Activated naive CD4-positive, alpha-beta T cell treated with anti-CD3 and anti-CD28 coated beads, Interleukin-2, amount 50 U/mL, for 24 hours (primary cell): ENCODE results near the gene EYS.

Source experiments
- H3K27ac Mint-ChIP-seq: one replicate; pipeline ENCODE4 v1.8.0; 2021; ENCODE audit warnings: mild to moderate bottlenecking, mixed read lengths
- H3K27me3 Mint-ChIP-seq: one replicate; pipeline ENCODE4 v1.8.0; 2021; ENCODE audit warnings: mixed read lengths
- H3K36me3 Mint-ChIP-seq: one replicate; pipeline ENCODE4 v1.8.0; 2021; ENCODE audit warnings: mixed read lengths
- H3K4me1 Mint-ChIP-seq: one replicate; pipeline ENCODE4 v1.8.0; 2021; ENCODE audit warnings: mixed read lengths
- H3K4me3 Mint-ChIP-seq: one replicate; pipeline ENCODE4 v1.8.0; 2021; ENCODE audit warnings: mild to moderate bottlenecking, mixed read lengths
- H3K9me3 Mint-ChIP-seq: one replicate; pipeline ENCODE4 v1.8.0; 2021; ENCODE audit warnings: mixed read lengths

The EYS gene

DNA sequence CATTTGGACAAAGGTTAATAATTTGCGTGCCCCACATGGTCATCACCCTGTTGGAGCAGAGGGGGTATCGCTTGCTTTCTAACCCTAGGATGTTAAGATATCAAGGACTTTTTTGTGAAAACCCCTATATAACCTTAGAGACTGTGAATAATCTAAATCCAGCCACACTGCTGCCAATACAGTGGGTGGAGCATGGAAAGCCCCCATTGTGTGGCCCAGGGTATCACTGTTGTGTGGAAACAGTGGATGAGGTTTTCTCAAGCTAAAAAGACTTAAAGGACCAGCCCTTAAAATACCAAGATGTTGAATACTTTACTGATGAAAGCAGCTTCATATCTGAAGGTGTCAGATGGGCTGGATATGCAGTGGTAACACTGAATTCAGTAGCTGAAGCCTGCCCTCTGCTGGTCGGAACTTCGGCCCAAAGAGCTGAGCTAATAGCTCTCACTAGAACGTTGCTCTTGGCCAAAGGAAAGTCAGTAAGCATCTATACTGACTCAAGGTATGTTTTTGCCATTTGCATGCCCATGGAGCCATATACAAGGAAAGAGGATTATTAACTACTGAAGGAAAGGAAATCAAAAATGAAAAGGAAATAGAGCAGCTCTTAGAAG lies 1376.2 kb downstream of the EYS start:
- no peaks in the 10 kb centered on the region for H3K4me1 Mint-ChIP-seq
- H3K27ac Mint-ChIP-seq, result no peak overlapping the region
- H3K27me3 Mint-ChIP-seq, result no peaks in the 10 kb centered on the region
- no peaks in the 10 kb centered on the region for H3K36me3 Mint-ChIP-seq
- H3K9me3 Mint-ChIP-seq, result no peaks in the 10 kb centered on the region
- no peak overlapping the region for H3K4me3 Mint-ChIP-seq

DNA sequence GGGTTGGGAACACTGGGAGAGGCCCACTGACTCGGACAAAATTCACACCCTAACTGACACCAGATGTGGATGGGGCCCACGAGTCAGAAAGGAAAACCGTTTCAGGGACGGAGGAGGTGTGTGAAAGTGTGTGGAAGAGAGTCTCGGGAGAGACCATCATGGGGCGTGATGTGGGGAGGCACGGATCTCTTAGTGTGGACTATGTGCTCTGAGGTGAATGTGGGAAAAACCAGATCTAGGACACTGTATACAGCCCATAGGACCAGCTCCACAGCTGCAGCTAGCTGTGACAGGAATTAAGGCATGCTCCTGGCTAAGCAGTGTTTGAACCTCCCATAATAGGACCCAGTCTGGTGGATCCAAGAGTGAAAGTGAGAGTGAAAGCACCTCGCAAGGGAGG lies 1380.1 kb downstream of the EYS start:
- Mint-ChIP-seq H3K4me1 (no peaks in the 10 kb centered on the region), H3K4me3 (no peak overlapping the region), H3K36me3 (no peaks in the 10 kb centered on the region), H3K27me3 (no peaks in the 10 kb centered on the region), H3K9me3 (no peaks in the 10 kb centered on the region), H3K27ac (no peak overlapping the region)

DNA sequence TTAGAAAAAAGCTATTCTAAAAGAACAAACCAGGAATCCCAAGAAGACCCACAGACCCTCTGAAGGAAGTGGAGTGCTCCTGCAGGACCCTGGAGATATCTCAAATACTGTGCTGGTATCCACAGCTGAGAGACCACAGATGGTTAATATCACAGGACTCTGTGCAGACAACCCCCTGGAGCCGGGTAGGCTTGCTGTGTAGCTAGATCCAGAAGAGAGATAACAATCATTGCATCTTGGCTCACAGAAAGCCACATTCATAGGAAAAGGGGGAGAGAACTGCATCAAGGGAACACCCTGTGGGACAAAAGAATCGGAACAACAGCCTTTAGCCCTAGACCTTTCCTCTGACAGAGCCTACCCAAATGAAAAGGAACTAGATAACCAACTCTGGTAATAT lies 1381.9 kb downstream of the EYS start:
- no peaks in the 10 kb centered on the region for H3K4me1 Mint-ChIP-seq
- no peak overlapping the region for H3K4me3 Mint-ChIP-seq
- H3K36me3 Mint-ChIP-seq, result no peaks in the 10 kb centered on the region
- no peak overlapping the region for H3K27ac Mint-ChIP-seq
- H3K9me3 Mint-ChIP-seq, result peaks cover 6% of the 10 kb centered on the region
- H3K27me3 Mint-ChIP-seq, result no peaks in the 10 kb centered on the region

DNA sequence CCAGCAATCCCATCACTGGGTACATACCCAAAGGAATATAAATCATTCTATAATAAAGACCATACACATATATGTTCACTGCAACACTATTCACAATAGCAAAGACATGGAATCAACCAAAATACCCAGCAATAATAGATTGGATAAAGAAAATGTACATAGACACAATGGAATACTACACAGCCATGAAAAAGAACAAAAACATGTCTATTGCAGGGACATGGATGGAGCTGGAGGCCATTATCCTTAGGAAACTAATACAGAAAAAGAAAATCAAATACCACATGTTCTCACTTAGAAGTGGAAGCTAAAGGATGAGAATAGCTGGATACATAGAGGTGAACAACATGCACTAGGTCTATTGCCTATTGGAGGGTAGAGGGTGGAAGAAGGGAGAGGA lies 1396.8 kb downstream of the EYS start:
- Mint-ChIP-seq H3K36me3 (no peaks in the 10 kb centered on the region), H3K27me3 (no peaks in the 10 kb centered on the region), H3K9me3 (peaks cover 25% of the 10 kb centered on the region), H3K4me1 (no peaks in the 10 kb centered on the region), H3K27ac (peak overlapping the region; percentile 14), H3K4me3 (no peak overlapping the region)

DNA sequence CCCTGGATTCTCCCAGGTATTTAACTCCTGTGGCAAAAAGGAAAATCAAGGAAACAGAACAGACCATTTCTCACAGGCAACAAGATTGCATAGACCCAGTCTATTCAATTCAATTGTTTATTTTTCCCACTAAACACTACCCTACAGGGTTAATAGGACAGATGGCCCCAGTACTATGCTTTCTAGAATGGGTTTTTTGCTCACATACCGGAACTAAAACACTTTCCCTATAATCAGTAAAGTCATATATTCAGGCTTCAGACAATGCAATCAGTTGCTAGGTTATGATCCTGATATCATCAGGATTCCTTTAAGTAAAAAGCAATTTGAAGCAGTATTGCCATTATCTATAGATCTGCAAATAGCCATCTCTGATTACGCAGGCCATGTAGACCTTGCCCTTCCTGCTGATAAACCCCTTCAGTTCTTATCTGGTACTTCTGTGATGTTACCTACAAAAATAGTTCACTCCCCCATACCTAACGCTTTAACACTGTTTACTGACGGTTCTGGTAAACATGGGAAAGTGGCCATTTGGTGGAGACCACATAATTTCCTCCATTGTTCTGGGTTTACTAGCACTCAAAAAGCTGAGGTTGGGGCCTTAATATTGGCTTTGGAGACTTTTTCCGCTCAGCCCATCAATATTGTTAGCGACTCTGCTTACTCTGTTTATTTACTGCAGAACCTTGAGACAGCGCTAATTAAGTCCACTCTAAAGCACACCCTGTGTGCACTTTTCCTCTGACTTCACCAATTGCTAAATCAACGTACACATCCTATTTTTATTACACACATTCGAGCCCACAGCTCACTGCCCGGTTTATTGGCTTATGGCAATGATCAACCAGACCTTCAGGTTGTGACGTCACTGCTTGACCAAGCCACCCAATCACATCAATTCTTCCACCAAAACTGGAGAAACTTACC lies 1405.5 kb downstream of the EYS start:
- Mint-ChIP-seq H3K27ac (no peak overlapping the region), H3K27me3 (no peaks in the 10 kb centered on the region), H3K4me1 (no peaks in the 10 kb centered on the region), H3K4me3 (no peak overlapping the region), H3K36me3 (no peaks in the 10 kb centered on the region), H3K9me3 (peaks cover 10% of the 10 kb centered on the region)

DNA sequence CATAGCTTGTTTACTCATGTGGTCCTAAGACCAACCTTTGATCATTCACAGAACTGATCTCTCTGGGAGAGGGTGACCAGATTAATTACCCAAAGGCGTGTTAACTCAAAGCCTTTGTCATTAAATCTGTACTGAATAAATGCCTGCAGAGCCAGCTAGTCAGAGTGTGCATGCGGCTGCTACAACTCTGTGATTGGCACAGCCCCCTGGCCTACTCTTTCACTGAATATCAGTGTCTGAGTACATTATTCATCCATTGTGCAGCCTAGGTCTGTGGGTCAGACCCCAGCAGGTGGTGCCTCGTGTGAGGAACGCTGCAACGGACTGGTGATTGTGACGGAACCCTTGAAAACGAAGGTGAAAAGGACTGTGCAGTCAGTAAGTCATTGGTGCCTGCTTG lies 1407.8 kb downstream of the EYS start:
- Mint-ChIP-seq H3K27ac (no peak overlapping the region), H3K4me1 (no peaks in the 10 kb centered on the region), H3K36me3 (no peaks in the 10 kb centered on the region)

DNA sequence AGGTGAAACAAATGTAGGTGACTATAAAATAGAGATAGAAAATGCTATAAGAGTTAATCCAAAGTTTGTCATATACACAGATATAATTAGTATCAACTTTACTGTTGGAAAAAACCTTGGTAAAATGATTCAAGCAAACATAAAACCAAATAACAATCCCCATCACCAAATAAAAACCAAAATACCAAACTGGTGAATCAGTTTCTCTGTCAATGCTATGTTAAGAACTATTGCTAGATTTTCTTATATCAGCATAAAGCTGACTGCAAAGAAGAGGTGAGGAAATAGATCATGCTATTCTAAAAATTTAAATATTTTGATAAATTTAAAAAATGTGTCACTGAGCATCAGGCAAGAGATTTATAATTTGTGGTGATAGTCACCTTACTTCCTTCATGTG lies 1413.0 kb downstream of the EYS start:
- no peaks in the 10 kb centered on the region for H3K36me3 Mint-ChIP-seq
- peaks cover 9% of the 10 kb centered on the region for H3K9me3 Mint-ChIP-seq
- H3K4me1 Mint-ChIP-seq, result no peaks in the 10 kb centered on the region
- H3K27me3 Mint-ChIP-seq, result no peaks in the 10 kb centered on the region
- no peak overlapping the region for H3K4me3 Mint-ChIP-seq
- H3K27ac Mint-ChIP-seq, result no peak overlapping the region

More for the DNA sequence above, 1407.8 kb downstream of the EYS start:
- H3K4me3 Mint-ChIP-seq, result no peak overlapping the region
- peaks cover 10% of the 10 kb centered on the region for H3K9me3 Mint-ChIP-seq
- H3K27me3 Mint-ChIP-seq, result no peaks in the 10 kb centered on the region

DNA sequence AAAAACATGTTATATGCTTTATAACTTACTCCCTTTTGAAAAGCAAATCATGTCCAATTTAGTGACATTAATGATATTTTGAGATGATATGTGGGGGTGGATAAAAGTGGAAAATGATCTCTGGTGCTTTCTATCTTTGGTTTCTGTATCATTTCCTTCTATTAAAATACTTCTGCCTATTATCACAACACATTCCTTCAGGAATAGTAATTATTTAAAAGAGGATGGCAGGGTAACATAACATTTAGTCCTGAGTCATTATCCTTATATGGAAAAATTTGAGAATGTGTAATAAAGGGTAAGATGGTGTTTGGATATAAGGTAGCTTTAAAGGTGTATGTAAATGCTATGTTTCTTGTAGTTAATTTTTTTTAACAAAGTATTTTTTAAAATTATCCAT lies 1413.7 kb downstream of the EYS start:
- no peaks in the 10 kb centered on the region for H3K4me1 Mint-ChIP-seq
- H3K27me3 Mint-ChIP-seq, result no peaks in the 10 kb centered on the region
- no peaks in the 10 kb centered on the region for H3K36me3 Mint-ChIP-seq
- H3K4me3 Mint-ChIP-seq, result no peak overlapping the region
- peaks cover 14% of the 10 kb centered on the region for H3K9me3 Mint-ChIP-seq
- no peak overlapping the region for H3K27ac Mint-ChIP-seq

DNA sequence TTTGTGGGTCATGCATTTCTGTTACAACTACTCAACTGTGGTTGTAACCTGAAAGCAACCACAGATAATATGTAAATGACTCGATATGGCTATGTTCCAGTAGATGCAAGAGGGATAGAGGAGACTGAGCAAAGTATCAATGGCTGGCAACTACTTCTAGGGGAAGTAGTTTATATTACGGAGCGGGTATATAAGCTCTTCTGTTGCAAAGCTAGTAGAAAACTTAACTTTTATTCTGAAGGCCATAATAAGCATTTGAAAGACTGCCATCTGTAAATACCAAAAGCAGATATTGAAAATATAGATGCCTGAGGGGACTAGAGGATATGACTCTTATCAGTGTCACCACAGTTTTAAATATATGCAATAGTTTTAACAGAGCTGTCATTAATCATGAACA lies 1416.2 kb downstream of the EYS start:
- no peak overlapping the region for H3K4me3 Mint-ChIP-seq
- no peak overlapping the region for H3K27ac Mint-ChIP-seq

DNA sequence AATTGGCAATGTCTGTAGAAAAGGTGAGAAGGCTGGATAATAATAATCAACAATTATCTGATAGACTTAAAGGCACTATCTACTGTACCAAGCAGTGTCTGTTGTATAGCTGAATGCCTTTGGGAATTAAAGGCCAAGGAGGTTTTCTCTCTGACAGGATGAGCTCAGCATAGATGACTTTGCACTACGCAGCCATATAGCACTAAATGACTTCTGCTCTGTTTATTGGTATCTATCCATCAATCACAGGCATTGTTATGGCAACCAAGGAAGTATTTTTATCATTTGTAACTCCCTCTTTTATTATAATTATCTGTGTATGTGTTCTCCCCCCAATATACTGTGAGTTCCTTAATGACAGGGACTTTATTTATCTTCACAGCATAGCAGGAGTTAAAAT lies 1417.1 kb downstream of the EYS start:
- H3K4me1 Mint-ChIP-seq, result no peaks in the 10 kb centered on the region
- no peaks in the 10 kb centered on the region for H3K27me3 Mint-ChIP-seq
- peaks cover 9% of the 10 kb centered on the region for H3K9me3 Mint-ChIP-seq
- H3K27ac Mint-ChIP-seq, result no peak overlapping the region
- H3K4me3 Mint-ChIP-seq, result no peak overlapping the region
- H3K36me3 Mint-ChIP-seq, result no peaks in the 10 kb centered on the region

More for the DNA sequence above, 1416.2 kb downstream of the EYS start:
- H3K9me3 Mint-ChIP-seq, result peaks cover 9% of the 10 kb centered on the region
- H3K36me3 Mint-ChIP-seq, result no peaks in the 10 kb centered on the region
- no peaks in the 10 kb centered on the region for H3K4me1 Mint-ChIP-seq
- H3K27me3 Mint-ChIP-seq, result no peaks in the 10 kb centered on the region

DNA sequence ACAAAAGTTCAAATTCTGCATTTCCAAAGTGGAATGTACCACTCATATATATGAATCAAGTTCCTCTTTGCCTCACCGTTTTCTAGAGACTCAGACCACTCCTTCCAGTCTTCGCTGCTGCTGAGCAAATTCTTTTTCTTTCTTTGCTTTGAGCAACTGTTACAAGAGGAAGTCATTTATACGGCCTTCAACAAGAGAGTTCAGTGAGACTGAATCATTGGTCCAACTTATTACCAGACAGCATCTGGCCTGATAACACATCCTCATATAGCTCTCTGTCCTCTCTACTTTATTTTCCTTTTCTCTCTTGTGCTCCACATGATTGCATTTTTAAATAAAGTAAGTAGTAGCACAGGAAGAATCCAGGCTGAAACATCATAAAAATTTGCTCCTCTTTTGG lies 1418.7 kb downstream of the EYS start:
- Mint-ChIP-seq H3K27ac (no peak overlapping the region), H3K4me1 (no peaks in the 10 kb centered on the region), H3K9me3 (peaks cover 12% of the 10 kb centered on the region), H3K27me3 (no peaks in the 10 kb centered on the region), H3K36me3 (no peaks in the 10 kb centered on the region), H3K4me3 (no peak overlapping the region)

DNA sequence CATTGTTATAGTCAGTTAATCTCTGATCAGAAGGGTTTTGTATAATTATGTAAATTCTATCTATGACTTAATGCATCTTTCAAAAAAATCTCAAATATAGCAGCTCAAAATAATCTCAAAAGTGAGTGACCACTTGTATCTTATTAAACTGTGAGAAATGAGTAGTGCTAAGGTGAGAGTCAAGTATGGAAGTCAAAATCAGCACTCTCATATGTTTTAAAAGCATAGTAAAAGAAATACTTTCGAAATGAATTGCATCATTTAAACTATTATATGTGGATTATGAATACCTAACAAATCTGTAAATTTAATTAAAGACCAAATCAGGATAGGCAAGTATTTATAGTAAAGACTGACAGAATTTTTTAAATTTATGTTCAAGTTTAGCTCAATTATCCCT lies 1425.9 kb downstream of the EYS start:
- no peak overlapping the region for H3K27ac Mint-ChIP-seq

DNA sequence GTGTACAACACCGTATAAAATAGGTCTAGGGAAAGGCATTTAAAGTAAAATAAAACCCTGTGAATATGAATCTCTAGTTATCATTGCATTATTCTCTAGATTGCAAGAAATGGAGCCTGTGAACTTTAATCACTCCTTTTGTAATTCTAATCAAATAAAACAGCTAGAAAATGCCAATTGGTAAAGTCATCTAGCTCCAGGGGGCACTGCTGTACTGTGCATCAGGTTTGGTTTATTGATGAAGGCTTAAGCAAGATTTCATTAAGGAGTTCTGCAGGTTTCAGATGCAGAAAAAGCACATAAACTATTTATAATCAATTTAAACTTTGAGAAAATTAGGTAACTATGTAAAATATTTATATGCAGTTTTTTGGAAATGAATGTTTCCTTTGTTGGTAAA lies 1426.5 kb downstream of the EYS start:
- no peaks in the 10 kb centered on the region for H3K36me3 Mint-ChIP-seq
- peaks cover 13% of the 10 kb centered on the region for H3K9me3 Mint-ChIP-seq
- H3K4me3 Mint-ChIP-seq, result no peak overlapping the region
- no peak overlapping the region for H3K27ac Mint-ChIP-seq
- H3K4me1 Mint-ChIP-seq, result no peaks in the 10 kb centered on the region
- H3K27me3 Mint-ChIP-seq, result no peaks in the 10 kb centered on the region

More for the DNA sequence above, 1425.9 kb downstream of the EYS start:
- no peaks in the 10 kb centered on the region for H3K36me3 Mint-ChIP-seq
- H3K9me3 Mint-ChIP-seq, result peaks cover 13% of the 10 kb centered on the region
- no peak overlapping the region for H3K4me3 Mint-ChIP-seq
- no peaks in the 10 kb centered on the region for H3K4me1 Mint-ChIP-seq
- no peaks in the 10 kb centered on the region for H3K27me3 Mint-ChIP-seq

DNA sequence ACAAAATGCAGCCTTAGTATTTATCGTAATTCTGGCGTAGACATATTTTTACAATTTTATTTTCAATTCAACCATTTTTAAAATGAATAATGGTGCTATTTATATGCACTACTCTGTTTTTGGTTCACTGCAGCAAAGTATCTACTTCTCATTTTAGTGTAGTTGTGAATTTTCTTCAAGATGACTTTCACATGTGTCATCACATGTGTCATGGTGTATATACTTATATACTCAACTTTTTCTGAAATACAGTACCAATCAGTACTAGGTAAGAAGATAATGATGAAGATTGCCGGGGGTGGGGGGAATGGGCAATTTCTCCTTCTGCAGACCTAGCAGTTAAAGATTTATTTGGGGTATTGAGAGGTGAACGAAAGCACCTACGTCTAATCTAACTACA lies 1436.9 kb downstream of the EYS start:
- H3K4me1 Mint-ChIP-seq, result no peaks in the 10 kb centered on the region
- no peak overlapping the region for H3K27ac Mint-ChIP-seq
- H3K27me3 Mint-ChIP-seq, result no peaks in the 10 kb centered on the region
- H3K4me3 Mint-ChIP-seq, result no peak overlapping the region
- H3K36me3 Mint-ChIP-seq, result no peaks in the 10 kb centered on the region
- no peaks in the 10 kb centered on the region for H3K9me3 Mint-ChIP-seq

DNA sequence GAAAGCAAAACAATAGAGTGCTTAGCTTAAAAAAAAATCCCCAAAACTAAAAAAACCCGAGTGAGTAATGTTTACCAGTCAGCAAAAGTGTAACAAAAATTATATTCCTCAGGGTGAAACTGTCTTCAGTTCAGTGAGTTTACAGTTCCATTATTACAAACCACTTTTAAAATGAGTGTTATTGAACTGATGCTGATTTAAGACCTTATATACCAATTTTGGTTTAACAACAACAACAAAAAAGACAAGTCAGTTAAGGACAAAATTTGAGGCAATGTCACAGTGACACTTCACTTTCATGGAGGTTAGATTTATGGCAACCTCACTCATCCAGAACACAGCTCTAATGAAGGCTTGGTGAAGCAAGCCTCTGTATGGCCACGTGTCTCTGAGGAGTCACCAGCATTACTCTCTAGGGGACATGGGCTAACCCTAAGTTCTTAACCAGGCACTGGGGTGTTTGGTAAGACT lies 1440.6 kb downstream of the EYS start:
- Mint-ChIP-seq H3K27ac (no peak overlapping the region), H3K27me3 (no peaks in the 10 kb centered on the region), H3K9me3 (no peaks in the 10 kb centered on the region), H3K36me3 (no peaks in the 10 kb centered on the region), H3K4me3 (no peak overlapping the region), H3K4me1 (no peaks in the 10 kb centered on the region)

DNA sequence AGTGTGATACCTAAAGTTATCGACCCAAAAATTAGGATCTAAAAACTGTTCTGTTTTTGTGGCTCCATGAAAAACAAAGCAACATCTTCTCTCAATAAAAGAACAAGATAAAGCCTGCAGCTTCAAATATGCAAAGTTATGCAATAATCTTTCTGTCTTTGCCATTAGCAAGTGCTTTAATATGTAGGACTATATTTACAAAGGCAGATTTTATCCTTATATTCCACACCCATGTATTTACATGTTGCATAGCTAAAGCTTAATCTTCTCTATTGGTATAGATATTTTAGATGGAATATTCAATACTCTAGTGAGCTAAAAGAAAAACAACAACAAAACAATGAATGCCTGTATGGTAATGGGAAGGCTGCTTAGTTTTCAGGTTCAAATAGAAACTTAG lies 1443.2 kb downstream of the EYS start:
- H3K4me1 Mint-ChIP-seq, result no peaks in the 10 kb centered on the region
- no peaks in the 10 kb centered on the region for H3K9me3 Mint-ChIP-seq
- no peak overlapping the region for H3K27ac Mint-ChIP-seq
- H3K4me3 Mint-ChIP-seq, result no peak overlapping the region
- H3K27me3 Mint-ChIP-seq, result no peaks in the 10 kb centered on the region
- H3K36me3 Mint-ChIP-seq, result no peaks in the 10 kb centered on the region
